NCI-H2081 treated with DMSO at 0.1 percent for 48 hours (cell line): ENCODE measurements around the gene DLX4.

ENCODE experiments used
- DNase-seq: peaks from one replicate; lab custom pipeline; 2025; lab: John Stamatoyannopoulos, UW

DLX4 gene, protein sequence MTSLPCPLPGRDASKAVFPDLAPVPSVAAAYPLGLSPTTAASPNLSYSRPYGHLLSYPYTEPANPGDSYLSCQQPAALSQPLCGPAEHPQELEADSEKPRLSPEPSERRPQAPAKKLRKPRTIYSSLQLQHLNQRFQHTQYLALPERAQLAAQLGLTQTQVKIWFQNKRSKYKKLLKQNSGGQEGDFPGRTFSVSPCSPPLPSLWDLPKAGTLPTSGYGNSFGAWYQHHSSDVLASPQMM

DNA sequence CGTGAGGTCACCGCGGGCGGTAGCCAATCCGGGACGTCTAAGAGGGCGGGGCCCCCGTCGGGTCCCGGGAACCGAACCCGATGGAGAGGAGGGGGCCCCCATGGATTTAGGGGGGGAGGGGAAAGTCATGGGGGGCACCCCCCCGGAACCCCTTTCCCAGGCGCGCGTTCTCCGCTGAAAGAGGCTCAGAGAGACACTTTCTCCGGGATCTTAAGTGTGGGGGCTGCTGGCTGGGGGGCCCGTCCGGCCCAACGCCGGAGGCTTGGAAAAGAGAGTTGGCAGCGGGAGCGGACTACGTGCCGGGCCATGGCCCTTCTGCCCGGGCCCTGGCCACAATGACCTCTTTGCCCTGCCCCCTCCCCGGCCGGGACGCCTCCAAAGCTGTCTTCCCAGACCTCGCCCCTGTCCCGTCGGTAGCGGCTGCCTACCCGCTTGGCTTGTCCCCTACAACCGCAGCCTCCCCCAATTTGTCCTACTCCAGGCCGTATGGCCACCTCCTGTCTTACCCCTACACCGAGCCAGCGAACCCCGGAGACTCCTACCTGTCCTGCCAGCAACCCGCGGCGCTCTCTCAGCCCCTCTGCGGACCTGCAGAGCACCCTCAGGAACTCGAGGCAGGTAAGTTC, at the start of gene DLX4:
Gene DLX4 (plus strand): TSS at position 57 of the 626 bp plus-strand sequence. CDS start 279 bp downstream, at position 336.
- no peak for DNase-seq

DNA sequence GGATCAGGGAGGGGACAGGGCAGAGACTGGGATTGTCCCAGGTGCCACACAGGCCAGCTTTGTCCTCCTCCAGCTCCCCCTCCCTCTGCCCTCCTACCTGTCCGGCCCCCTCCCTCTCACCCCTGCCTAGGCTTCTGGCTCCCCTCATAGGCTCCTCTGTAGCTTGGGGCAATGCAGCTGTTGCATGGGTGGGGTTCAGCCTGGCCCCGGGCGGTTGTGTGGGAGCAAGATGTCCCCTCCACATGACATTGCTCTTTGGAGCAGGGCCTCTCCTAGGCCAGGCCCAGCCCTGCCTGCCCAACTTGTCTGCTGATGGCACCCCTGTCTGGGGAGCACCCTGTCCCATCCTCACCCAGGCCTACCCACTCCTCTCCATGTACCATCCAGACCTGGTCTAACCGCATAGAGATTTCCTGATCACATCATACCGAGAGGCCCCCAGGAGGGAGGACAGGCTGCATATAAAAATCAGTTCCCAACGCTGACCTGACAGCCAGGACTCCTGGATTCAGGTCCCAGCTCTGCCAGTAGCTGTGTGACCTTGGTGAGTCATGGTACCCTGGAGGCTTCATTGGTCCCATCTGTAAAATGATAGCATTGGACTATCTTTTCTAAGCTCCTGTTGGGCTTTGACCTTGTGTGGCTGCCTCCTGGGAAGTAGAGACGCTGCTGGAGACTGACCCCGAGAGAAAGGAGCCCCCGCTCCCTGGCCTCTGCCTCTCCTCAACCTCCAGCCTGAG, 48.8 kb upstream of the DLX4 start:
- DNase-seq, result no peak

DNA sequence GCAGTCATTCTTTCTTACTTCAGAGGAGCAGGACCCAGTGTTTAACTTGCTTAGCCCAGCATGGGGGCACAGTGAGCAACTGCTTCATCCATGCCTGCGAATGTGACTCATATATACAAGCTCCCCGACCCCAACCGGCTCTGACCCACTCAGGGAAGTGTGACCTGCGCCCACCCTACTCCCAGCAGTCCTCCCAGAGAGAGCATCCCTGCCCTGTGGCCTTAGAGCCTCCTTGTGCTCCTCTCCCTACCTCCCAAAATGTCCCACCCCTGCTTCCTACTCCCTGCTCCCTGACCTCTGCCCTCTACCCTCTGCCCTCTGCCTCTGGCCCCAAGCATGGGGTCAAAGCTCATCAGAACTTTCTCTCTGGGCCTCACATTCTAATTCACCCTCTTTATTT, 46.9 kb upstream of the DLX4 start:
- no peak for DNase-seq

DNA sequence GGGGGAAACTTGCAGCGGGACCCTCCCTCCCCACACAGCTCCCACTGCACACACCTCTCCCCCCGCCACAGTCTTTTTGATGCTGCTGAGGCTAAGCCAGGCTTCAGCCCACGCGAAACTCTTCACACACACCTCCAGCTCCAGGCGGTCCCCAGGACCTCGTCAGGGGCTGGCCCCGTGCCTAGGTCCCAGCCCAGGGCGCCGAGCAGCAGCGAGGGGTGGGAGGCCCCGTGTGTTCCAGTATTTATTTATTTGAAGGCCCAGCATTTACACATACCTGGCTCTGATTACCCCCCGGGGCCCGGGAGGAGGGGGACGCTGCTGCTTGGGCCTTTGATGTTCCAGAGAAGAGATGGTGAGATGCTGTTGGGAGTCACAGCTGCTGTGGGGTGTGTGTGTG, 44.9 kb upstream of the DLX4 start:
- no peak for DNase-seq

DNA sequence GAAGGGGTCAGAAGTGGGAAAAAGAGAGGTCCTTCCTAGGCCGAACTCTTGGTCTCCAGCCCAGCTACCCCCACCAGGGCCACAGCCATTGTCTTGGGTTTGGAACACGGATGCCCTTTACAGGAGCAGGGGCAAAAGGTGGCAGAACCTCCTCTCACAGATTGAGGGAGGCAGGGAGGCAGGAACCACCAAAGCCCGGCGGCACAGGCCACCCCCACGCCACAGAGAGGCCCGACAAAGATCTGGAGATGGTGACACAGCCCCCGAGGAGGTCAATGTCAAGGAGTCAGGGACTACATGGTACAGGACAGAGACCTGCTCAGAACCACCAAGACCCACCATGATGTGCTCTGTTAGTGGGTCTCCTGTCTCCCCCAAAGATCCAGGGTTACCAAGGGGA, 44.4 kb upstream of the DLX4 start:
- DNase-seq, result no peak

DNA sequence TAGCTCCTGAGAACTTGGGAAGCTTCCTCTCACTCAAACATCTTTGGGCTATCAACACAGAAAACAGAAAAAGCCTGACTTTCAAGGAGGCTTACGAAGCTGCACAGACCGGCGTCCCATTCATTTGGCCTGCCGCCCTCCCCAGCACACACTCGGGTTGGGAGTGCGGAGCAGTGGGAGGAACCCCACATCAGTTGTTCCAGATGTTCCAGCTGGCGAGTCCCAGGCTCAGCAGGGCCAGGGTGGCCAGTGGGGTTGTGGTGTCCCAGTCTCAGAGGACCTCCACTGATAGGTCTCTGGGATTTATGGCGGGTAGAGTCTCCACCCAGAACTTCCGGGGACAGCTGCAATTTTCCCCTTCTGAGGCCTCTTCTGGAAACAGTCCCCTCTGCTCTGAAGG, 43.1 kb upstream of the DLX4 start:
- DNase-seq, result no peak

DNA sequence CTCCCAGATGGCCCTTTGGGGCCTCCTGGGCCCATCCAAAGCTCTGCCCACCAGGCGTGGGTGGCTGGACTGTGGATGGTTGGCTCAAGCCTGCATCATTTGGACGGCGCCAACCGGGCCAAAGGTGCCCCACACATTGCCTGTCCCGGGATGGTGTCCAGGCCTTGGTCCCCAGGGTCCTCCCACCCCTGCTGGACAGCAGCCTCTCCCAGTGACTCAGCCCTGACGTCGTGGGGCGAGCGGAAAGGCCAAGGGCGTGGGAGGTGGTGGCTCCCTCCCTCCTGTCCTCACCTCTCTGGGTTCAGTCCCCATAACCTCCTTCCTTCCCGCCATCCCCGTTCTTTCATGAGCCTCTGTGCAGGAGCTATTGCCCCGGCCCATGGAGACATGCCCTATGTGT, 42.1 kb upstream of the DLX4 start:
- no peak for DNase-seq

DNA sequence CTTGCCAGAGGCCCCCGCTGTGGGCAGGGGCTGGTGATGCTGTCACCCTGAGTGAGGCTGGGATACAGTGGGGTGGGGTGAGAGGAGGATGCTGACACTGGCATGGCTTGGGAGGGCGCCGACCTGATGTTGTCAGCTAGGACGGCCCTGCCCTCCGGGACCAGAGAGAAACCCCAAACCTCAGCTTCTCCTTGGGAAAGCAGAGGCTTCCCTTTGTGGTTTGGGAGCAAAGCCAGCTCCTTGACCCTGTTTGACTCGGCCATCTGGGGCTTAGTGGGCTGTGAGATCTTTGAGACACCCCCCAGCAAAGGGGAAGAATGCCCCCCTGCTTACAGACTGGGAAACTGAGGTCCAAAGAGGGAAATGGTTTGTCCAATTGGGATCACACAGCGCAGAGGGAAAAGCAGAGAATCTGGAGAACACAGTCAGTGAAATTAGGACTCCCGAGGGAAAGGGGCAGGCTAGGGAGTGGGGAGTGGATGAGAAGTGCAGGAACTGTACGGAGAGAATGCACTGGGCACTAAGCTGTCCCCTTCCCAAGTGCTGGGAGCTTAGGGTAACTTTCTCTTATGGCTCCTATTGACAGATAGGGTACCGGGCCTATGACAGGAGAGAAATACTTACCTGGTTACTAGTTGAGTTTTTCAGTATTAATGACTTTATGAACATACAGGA, 40.7 kb upstream of the DLX4 start:
- no peak for DNase-seq

DNA sequence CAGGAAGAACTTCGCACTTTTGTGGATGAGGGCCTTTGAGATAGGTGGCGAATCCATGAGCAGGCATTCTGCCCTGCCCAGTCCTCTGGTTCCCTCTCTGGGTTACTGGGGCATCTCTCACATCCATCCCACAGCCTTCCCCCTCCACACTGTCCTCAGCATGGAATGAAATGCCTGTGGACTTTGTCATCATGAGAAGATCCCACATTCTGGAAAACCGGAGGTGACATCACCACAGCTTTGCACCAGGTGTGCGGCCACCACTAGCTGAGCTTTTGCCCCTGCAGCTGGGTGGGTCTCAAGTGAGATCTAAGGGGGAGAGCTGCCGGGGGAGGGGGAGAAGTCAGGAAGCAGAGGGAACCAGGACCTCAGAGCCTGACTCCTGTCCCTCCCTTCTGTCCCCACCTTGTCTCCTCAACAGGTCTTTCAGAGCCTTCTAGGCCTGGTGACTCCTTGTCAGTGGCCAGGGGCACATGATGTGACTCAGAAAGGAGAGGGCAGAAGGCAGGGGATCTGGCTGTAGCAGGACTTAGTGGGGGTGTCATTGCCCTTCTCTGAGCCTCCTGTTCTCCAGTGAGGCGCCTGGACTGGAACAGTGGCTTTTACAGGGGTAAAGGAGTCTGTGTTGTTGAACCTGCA, 40.0 kb upstream of the DLX4 start:
- DNase-seq, result no peak

DNA sequence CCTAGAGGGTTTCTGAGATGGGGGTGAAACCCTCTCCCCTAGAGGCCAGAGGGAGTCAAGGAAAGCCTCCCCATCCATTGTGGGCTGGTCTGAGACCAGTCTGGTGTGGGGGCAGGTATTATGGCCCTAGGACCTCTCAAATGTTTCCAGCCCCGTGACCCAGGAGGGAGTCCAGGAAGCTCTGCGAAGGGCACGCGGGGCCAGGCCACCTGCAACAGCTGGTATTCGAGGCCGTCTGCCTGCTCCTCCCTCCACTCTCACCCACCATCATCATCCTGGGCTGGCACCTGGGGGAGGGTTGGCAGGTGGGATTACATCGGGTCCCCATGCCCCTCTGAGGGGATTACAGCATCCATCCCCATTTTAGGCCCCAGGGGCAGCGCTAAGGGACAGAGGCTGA, 38.1 kb upstream of the DLX4 start:
- no peak for DNase-seq

DNA sequence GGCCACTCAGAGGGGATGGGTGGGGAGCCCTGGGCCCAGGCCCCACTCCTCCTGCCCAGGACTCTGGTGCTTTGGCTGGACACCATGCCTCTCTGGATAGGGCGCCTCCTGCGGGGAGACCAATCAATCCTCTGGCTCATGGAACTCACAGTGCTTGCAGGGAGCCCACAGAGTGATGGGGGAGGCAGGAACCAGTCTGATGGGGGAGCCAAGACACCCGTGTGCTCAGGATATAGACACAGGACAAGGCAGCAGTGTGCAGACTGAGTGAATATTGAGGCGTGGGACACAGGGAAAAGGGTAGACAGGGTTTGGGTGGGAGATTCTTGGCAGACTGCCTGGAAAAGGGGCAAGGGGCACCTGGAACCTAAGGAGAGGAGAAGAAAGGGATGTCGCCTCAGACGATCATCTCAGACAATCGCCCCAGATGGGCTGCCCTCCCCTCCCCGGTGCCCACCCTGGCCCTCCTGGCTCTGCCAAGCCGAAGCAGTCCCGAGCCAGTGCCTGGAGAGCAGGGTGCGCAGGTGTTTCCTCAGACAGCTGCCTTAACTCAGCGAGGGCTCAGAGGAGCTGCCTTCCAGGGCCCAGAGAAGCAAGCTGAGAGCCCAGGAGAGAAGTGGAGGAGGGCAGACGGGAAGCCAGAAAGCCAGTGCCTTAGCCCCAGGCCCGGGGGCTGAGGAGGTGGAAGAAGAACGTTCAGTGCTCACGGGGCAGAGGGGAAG, 37.4 kb upstream of the DLX4 start:
- no peak for DNase-seq

DNA sequence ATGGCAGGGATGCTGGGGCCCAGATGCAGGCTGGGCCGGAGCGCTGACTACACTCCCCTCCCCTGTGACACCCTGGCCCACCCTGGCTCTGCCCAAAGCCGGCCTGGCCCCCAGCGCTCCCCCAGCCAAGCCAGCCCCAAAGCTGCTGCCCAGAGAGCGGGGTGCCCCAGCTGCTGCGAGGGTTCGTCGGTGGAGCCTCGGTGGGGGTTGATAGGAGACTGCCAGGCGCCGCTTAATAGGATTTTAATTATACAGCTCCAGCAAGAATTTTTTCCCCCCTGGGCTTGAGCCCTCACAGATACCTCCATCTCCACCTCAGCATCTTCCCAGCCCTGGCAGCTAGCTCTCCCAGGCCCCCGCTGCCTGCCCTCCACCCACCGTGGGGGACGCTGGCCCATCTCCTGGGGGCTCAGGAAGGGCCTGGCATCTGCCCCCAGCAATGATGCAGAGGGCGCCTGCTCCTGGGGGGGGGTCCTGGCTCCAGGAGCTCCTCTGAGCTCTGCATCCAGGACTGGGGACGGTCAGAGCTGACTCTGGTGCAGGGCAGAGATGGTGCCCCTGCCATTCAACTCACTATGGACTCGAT, 36.8 kb upstream of the DLX4 start:
- no peak for DNase-seq

DNA sequence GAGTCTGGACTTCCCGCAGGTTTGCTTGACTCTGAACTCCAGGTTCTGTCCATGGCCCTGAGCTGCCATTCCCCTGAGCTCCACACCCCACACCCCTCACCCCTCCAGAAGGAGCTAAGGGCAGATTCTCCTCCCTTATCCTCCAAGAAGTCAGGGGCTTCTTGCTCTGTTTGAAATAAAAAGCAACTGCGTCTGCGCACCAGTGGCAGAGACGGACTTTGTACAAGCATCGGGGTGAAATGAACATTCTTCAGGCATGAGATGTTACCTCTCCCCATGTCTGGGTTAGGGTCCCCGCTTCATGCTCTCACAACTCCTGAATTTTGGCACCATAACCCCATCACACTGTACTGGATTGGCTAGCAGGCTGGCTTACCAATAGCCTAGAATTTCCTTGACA, 36.1 kb upstream of the DLX4 start:
- DNase-seq, result no peak

DNA sequence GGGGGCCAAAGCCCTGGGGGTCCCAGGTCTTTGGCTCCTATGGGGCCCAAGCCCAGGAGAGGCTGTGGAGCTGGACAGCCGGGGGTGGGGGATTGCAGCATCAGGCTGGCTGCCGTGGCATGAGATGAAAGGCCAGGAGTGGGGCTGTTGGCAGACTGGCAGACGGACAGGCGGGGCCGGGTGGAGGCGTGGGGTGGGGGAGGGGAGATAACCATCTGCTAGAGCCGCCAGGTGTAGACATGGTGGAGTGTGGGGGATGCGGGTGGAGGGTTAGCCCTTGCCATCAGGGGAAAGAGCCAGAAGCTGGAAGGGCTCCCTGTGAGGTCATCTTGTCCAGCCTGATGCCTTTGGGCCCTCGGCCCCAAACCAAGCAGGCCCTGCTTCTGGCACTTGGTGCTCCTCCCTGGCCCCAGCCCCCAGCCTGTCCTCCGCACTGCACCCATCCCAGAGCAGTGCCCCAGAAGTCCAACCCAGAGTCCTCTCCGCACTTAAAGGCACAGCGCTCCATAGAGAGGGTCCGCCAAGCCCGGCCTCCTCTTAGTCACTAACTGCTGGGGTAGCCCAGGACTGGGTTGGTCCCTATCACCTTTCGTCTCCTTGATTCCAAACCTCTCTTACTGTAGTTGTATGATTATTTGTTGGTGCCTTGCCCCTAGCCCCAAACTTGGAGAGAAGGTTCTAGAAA, 33.3 kb upstream of the DLX4 start:
- DNase-seq, result no peak

DNA sequence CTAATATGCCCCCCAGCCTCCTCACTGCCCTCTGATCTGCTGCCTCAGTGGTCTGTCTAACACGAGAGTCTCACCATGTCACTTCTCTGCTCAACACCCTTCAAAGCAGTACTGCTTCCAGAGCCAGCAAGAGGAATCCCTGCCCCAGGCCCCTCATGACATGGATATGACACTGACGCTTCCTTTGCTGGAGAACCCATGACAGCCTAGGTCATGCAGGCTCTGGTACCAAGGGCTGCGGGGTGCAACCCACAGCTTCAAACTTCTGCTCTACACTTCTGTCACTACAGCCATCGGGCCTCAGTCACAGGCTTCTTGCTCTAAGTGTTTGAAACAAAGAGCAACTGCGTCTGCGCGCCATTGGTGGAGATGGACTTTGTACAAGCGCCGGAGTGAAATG, 32.6 kb upstream of the DLX4 start:
- DNase-seq, result no peak

DNA sequence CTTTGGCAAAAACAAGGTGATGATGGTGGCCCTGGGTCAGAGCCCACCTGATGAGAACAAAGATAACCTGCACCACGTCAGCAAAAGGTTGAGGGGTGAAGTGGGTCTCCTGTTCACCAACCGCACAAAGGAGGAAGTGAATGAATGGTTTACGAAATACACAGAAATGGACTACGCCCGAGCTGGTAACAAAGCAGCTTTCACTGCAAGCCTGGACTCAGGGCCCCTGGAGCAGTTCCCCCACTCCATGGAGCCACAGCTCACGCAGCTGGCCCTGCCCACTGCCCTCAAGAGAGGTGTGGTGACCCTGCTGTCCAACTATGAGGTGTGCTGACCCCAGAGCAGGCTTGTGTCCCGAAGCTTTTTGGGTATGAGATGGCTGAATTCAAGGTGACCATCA, 29.7 kb upstream of the DLX4 start:
- DNase-seq, result no peak

DNA sequence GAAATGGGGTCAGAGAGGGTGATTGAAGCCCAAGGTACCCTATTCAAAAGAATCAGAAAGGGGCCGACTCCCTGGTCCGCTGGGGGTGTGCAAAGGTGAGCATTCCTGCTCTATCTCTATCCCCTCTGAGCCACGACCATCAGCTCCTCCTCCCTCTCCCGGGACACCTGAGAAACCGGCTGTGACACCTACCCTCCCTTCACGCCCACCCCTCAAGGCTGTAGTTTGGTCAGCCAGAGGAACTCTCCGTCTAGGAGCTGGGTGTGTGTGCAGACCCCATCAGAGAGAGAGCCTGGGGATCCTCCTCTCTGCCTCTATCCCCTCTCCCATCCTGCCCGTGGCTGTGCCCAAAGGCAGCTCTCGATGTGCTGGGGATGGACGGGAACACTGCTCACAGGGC, 27.6 kb upstream of the DLX4 start:
- DNase-seq, result no peak

DNA sequence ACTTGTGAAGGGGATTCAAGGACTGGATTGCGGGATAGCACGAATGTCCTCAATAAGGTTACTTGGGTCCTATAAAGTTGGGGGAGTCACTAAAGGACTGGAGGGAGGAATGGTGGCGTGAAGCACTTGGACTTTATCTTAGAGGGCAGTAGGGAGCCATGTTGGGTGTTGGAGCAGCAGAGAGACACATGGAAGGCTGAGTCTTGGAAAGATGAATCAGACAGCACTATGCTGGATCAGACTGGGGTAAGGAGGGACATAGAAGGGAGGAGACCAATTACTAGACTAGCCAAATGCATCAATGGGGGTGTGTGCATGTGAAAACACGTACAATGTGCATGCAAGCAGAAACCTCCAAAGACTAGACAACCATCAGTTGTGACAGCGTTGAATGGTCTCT, 26.0 kb upstream of the DLX4 start:
- DNase-seq, result no peak

DNA sequence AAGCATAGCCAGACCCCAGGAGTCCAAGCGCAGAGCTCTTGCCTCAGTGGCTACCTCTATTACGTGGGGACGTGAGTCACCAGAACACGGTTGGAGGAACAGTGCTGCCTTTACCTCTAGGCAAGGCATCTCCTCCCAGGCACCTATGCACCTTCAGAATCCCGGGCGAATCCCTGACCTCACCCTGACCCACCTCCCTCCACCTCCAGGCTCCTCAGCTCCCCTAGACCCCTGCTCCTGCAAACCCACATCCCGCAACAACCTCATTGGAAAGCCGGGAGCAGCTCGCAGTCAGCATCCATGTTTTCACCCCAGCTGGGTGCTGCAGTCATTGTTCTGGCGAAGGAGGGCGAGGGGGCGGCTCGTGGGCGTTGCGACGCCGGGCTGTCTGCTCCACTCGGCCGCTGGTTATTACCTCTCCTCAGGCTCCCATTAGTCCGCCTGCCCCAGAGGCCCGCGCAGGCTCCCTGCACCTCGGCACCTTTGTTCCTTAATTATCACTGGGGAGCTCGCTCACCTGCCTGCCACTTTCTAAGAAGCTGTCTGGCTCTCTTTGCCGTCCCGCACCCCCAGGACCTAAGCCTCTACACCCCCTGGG, 24.6 kb upstream of the DLX4 start:
- no peak for DNase-seq

DNA sequence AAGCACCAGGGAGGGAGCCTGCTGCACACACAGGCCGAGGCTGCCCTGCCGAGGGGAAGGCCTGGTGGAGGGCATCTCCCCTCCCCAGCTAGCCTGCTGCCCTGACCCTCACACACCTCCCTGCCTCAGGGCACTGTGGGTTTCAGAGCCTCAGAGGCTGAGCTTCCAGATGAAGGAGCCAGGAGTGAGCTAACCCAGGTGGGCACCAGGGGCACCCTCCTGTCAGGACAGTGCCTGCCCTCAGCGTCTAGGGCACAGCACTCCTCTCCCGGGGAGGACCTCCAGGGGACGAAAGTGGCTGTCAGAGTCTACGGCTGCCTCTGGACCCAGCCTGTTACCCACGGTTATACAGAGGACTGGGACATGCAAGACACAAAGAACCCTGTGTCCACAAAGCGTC, 22.8 kb upstream of the DLX4 start:
- DNase-seq, result no peak
